ENCODE measurements around the gene SRSF11. TPM values are rescaled to one million over a fixed set of nuclear protein-coding genes. Genes with fewer than 3 reads are reported as not detected.
"Not testable (repeated sequence)": the region's sequence is repeated elsewhere in the genome, so short reads cannot be mapped to it uniquely, and the experiment has no call there.

Gene SRSF11
- total RNA-seq: 100 to 1,000 TPM; 172 to 173 TPM

DNA sequence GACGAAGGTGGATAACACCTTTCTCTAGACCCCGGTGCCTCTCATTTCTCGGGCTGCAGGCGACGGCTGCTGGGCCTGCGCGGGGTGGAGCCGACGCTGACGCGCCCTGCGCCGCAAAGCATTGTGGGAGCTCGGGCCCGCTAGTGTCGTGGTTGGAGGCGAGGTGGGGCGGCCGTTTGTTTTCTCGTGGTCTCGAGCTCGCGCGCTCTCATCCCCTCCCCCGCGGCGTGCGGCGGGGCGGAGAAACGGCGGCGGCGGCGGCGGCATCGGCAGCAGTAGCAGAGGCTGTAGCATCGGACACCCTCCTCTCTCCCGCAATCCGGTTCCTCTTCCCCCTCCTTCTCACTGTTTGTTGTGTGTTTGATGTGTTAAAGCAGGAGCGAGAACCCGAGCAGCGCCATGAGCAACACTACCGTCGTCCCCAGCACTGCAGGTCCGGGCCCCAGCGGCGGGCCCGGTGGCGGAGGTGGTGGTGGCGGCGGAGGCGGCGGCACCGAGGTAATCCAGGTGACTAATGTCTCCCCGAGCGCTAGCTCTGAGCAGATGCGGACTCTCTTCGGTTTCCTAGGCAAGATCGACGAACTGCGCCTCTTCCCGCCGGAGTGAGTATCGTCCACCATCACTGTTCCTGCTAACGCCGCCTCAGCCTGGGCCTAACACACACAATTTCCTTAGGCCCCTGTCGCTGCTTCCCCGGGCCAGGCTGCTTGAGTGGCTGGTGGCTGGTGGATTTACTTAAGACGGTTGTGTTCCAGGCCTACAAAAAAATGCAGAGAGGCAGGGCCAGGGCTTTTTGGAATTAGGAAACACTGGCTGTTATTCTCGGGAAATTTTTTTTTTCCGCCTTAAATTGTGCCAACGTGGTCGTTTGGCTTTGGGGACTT lies at the start of gene SRSF11:
Gene SRSF11 (plus strand): TSS at position 143 of the 884 bp plus-strand sequence. CDS start 257 bp downstream, at position 400.
- H3K9me3 Mint-ChIP-seq: no peaks in the 10 kb centered on the region
- H3K36me3 Mint-ChIP-seq (ENCODE audit: low read depth): peaks cover 24% of the 10 kb centered on the region
- peak within 1 kb of the TSS; percentile 97 for H3K27ac Mint-ChIP-seq
- peaks cover 39% of the 10 kb centered on the region for H3K4me1 Mint-ChIP-seq (ENCODE audit: low read depth)
- CTCF ChIA-PET: interaction anchor here (0.6 to 1.1 kb wide), 6 partner anchors 22 to 829 kb away, joined by 3 to 6 read pairs (median 5); no protein-coding TSS in a partner anchor
- H3K27me3 Mint-ChIP-seq (ENCODE audit: low read depth): no peaks in the 10 kb centered on the region
- DNase-seq: peak; percentile 97
- intact Hi-C loops (cut with micrococcal nuclease): loop anchor here (1.0 kb wide), 6 partner anchors 11 to 860 kb away; partner anchors contain the start of genes ANKRD13C, LRRC40 and ZRANB2
- peak within 1 kb of the TSS; percentile 93 for H3K4me3 Mint-ChIP-seq

DNA sequence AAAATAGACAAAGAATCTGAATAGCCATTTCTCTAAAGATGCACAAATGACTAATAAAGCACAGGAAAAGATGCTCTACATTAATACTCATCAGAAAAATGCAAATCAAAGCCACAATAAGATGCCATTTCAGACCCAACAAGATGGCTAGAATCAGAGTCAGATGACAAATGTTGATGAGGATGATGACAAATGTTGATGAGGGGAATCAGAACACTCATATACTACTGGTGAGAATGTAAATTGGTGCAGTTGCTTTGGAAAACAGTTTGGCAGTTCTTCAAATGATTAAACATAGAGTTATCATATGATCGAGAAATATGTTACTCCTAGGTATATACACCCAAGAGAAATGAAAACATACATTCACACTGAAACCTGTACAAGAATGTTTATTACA lies 49.7 kb upstream of the SRSF11 start:
- Mint-ChIP-seq H3K27ac (no peak overlapping the region), H3K27me3 (ENCODE audit: low read depth) (no peaks in the 10 kb centered on the region), H3K9me3 (no peaks in the 10 kb centered on the region), H3K36me3 (ENCODE audit: low read depth) (peaks cover 10% of the 10 kb centered on the region), H3K4me3 (no peak overlapping the region), H3K4me1 (ENCODE audit: low read depth) (no peaks in the 10 kb centered on the region)
- CTCF ChIA-PET: no interaction called here
- intact Hi-C loops (cut with micrococcal nuclease): no loop called here
- DNase-seq: no peak

- DNase-seq; H3K36me3 Mint-ChIP-seq (ENCODE audit: low read depth); H3K4me3 Mint-ChIP-seq; H3K27ac Mint-ChIP-seq; H3K27me3 Mint-ChIP-seq (ENCODE audit: low read depth); CTCF ChIA-PET; H3K9me3 Mint-ChIP-seq; intact Hi-C loops (cut with micrococcal nuclease): not testable (repeated sequence)
- H3K4me1 Mint-ChIP-seq (ENCODE audit: low read depth): peaks cover 11% of the 10 kb centered on the region
Observed at GRCh38 chr1:70185181-70185580, 36.0 kb upstream of the SRSF11 start.

- CTCF ChIA-PET: no interaction called here
- Mint-ChIP-seq H3K36me3 (ENCODE audit: low read depth) (peaks cover 16% of the 10 kb centered on the region), H3K27me3 (ENCODE audit: low read depth) (no peaks in the 10 kb centered on the region), H3K4me1 (ENCODE audit: low read depth) (peaks cover 13% of the 10 kb centered on the region), H3K4me3 (no peak overlapping the region), H3K9me3 (peaks cover 3% of the 10 kb centered on the region), H3K27ac (no peak overlapping the region)
- no peak for DNase-seq
- intact Hi-C loops (cut with micrococcal nuclease): no loop called here
Observed at GRCh38 chr1:70188522-70188921, 32.7 kb upstream of the SRSF11 start.

- peaks cover 3% of the 10 kb centered on the region for H3K9me3 Mint-ChIP-seq
- CTCF ChIA-PET: interaction anchor here (0.8 kb wide), 1 partner anchor 22 kb away, joined by 3 read pairs; no protein-coding TSS in a partner anchor
- peaks cover 13% of the 10 kb centered on the region for H3K4me1 Mint-ChIP-seq (ENCODE audit: low read depth)
Observed at GRCh38 chr1:70190180-70190579, 31.0 kb upstream of the SRSF11 start.

GRCh38 chr1:70192446-70192845 lies 28.7 kb upstream of the SRSF11 start:
- H3K36me3 Mint-ChIP-seq (ENCODE audit: low read depth); intact Hi-C loops (cut with micrococcal nuclease); CTCF ChIA-PET; DNase-seq; H3K4me3 Mint-ChIP-seq; H3K27ac Mint-ChIP-seq; H3K9me3 Mint-ChIP-seq; H3K27me3 Mint-ChIP-seq (ENCODE audit: low read depth): not testable (repeated sequence)
- H3K4me1 Mint-ChIP-seq (ENCODE audit: low read depth): peaks cover 17% of the 10 kb centered on the region

More at GRCh38 chr1:70190180-70190579, 31.0 kb upstream of the SRSF11 start:
- Mint-ChIP-seq H3K36me3 (ENCODE audit: low read depth) (peaks cover 13% of the 10 kb centered on the region), H3K27ac (no peak overlapping the region), H3K27me3 (ENCODE audit: low read depth) (no peaks in the 10 kb centered on the region), H3K4me3 (no peak overlapping the region)
- no peak for DNase-seq
- intact Hi-C loops (cut with micrococcal nuclease): no loop called here

GRCh38 chr1:70194601-70195000 lies 26.6 kb upstream of the SRSF11 start:
- no peak for DNase-seq
- CTCF ChIA-PET: no interaction called here
- Mint-ChIP-seq H3K9me3 (peaks cover 3% of the 10 kb centered on the region), H3K27me3 (ENCODE audit: low read depth) (no peaks in the 10 kb centered on the region), H3K4me3 (no peak overlapping the region), H3K4me1 (ENCODE audit: low read depth) (peaks cover 17% of the 10 kb centered on the region), H3K36me3 (ENCODE audit: low read depth) (peaks cover 11% of the 10 kb centered on the region), H3K27ac (no peak overlapping the region)
- intact Hi-C loops (cut with micrococcal nuclease): no loop called here

DNA sequence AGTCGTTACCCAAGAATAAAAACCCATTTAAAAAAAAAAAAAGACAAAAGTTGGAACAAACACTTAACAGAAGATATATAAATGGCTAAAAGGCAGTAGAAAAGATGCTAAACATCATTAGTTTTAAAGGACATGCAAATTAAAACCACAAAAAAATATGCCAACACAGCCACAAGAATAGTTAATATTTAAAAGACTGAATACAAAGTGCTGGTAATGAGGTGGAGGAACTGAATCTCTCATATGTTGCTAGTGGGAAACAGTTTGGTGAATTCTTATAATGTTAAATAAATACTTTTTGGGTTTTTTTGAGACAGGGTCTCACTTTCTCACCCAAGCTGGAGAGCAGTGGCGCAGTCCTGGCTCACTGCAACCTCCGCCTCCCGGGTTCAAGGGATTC lies 25.8 kb upstream of the SRSF11 start:
- Mint-ChIP-seq H3K27me3 (ENCODE audit: low read depth) (no peaks in the 10 kb centered on the region), H3K36me3 (ENCODE audit: low read depth) (peaks cover 11% of the 10 kb centered on the region), H3K4me1 (ENCODE audit: low read depth) (peaks cover 11% of the 10 kb centered on the region), H3K4me3 (no peak overlapping the region), H3K27ac (no peak overlapping the region), H3K9me3 (peaks cover 3% of the 10 kb centered on the region)
- intact Hi-C loops (cut with micrococcal nuclease): no loop called here
- DNase-seq: no peak
- CTCF ChIA-PET: no interaction called here

DNA sequence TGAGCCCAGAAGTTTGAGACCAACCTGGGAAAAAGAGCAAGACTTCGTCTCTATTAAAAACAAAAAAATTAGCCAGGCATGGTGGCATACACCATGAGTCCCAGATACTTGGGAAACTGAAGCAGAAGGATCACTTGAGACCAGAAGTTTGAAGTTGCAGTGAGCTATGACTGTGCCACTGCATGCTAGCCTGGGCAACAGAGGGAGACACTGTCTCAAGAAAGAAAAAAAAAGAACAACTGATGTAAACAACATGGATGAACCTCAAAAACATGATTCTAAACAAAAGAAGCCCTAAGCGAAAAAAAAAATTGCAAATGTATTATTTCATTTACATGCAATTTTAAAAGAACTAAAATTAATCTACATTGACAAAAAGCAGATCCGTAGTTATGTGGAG lies 24.8 kb upstream of the SRSF11 start:
- H3K36me3 Mint-ChIP-seq (ENCODE audit: low read depth): peaks cover 13% of the 10 kb centered on the region
- peaks cover 3% of the 10 kb centered on the region for H3K9me3 Mint-ChIP-seq
- H3K27me3 Mint-ChIP-seq (ENCODE audit: low read depth): no peaks in the 10 kb centered on the region
- H3K4me1 Mint-ChIP-seq (ENCODE audit: low read depth): peaks cover 10% of the 10 kb centered on the region
- intact Hi-C loops (cut with micrococcal nuclease): no loop called here
- H3K4me3 Mint-ChIP-seq: no peak overlapping the region
- CTCF ChIA-PET: no interaction called here
- no peak overlapping the region for H3K27ac Mint-ChIP-seq
- DNase-seq: no peak

DNA sequence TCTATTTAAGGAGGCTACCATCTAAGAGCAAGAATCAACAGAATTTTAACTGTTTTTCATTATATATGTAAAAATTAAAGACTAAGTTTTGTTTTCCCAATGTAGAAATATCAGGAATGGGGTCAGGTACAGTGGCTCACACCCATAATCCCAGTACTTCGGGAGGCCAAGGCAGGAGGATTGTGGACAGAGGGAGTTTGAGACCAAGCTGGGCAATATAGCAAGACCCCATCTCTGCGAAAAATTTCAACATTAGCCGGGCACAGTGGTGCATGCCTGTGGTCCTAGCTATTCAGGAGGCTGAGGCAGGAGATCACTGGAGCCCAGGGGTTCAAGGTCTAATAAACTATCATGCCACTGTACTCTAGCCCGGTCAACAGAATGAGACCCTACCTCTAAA lies 21.1 kb upstream of the SRSF11 start:
- DNase-seq: no peak
- intact Hi-C loops (cut with micrococcal nuclease): no loop called here
- no peaks in the 10 kb centered on the region for H3K27me3 Mint-ChIP-seq (ENCODE audit: low read depth)
- no peaks in the 10 kb centered on the region for H3K9me3 Mint-ChIP-seq
- no peak overlapping the region for H3K27ac Mint-ChIP-seq
- no peak overlapping the region for H3K4me3 Mint-ChIP-seq
- CTCF ChIA-PET: no interaction called here
- H3K36me3 Mint-ChIP-seq (ENCODE audit: low read depth): peaks cover 7% of the 10 kb centered on the region
- H3K4me1 Mint-ChIP-seq (ENCODE audit: low read depth): peaks cover 32% of the 10 kb centered on the region

DNA sequence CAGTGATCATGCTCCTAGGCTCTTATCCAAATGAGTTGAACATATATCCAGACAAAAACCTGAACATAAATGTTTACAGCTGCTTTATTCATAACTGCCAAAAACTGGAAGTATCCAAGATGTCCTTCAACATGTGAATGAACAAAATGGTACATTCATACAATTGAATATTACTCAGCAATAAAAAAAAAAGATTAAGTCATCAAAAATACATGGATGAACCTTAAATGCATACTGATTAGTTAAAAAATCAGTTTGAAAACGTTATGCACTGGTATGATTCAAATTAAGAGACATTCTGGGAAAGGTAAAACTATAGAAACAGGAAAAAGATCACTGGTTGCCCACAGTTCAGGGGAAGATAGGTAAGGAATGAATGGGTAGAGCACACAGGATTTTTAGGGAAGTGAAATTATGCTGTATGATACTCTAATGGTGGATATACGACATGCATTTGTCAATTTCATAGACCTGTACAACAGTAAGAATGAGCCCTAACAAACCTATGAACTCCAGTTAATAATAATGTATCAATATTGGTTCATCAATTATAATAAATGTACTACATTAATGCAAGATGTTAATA lies 18.9 kb upstream of the SRSF11 start:
- no peak overlapping the region for H3K27ac Mint-ChIP-seq
- CTCF ChIA-PET: no interaction called here
- no peaks in the 10 kb centered on the region for H3K9me3 Mint-ChIP-seq
- H3K4me3 Mint-ChIP-seq: no peak overlapping the region
- no peak for DNase-seq
- H3K4me1 Mint-ChIP-seq (ENCODE audit: low read depth): peaks cover 33% of the 10 kb centered on the region
- no peaks in the 10 kb centered on the region for H3K27me3 Mint-ChIP-seq (ENCODE audit: low read depth)
- intact Hi-C loops (cut with micrococcal nuclease): no loop called here
- H3K36me3 Mint-ChIP-seq (ENCODE audit: low read depth): peaks cover 9% of the 10 kb centered on the region

DNA sequence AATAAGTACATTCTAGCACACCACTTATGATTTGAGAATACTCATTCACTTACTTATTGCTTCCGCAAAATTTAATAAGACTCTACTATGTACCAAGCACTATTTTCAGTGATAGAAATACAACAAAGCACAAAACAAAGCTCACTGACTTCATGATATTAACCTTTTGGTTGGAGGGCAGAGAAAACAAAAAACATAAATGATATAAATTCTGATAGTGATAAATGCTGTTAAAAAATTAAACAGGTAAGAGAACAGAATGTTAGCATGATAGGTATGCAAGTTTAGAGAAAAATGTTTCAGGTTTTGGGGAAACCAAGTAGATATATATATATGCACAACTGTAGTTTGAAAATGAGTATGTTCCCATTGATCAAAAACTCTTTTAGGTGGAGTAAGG lies 17.0 kb upstream of the SRSF11 start:
- peaks cover 15% of the 10 kb centered on the region for H3K36me3 Mint-ChIP-seq (ENCODE audit: low read depth)
- no peaks in the 10 kb centered on the region for H3K27me3 Mint-ChIP-seq (ENCODE audit: low read depth)
- DNase-seq: no peak
- intact Hi-C loops (cut with micrococcal nuclease): no loop called here
- H3K27ac Mint-ChIP-seq: no peak overlapping the region
- H3K4me3 Mint-ChIP-seq: peak overlapping the region; percentile 96
- H3K4me1 Mint-ChIP-seq (ENCODE audit: low read depth): peaks cover 48% of the 10 kb centered on the region
- H3K9me3 Mint-ChIP-seq: no peaks in the 10 kb centered on the region
- CTCF ChIA-PET: no interaction called here

DNA sequence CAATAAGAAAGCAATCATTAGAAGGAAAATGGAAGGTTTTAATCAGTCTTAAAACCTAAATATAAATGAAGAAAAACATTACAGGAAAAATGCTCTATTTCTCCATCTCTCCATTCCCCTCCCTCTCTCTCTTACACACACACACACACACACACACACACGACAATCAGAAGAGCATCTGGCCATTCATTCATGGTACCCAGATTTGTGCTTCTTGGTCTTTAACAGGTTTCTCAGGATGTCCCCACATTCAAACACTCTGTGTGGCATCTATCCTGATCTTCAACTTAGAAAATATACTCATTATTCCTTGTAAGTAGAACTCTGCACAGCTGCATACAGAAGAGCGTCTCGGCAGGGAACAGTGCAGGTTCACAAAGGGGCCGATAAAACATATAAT lies 16.6 kb upstream of the SRSF11 start:
- Mint-ChIP-seq H3K36me3 (ENCODE audit: low read depth) (peaks cover 12% of the 10 kb centered on the region), H3K9me3 (no peaks in the 10 kb centered on the region), H3K27me3 (ENCODE audit: low read depth) (no peaks in the 10 kb centered on the region), H3K4me1 (ENCODE audit: low read depth) (peaks cover 52% of the 10 kb centered on the region), H3K4me3 (peak overlapping the region; percentile 96), H3K27ac (peak overlapping the region; percentile 95)
- DNase-seq: no peak
- CTCF ChIA-PET: no interaction called here
- intact Hi-C loops (cut with micrococcal nuclease): no loop called here

All from activated naive CD4-positive, alpha-beta T cell treated with anti-CD3 and anti-CD28 coated beads for 36 hours (primary cell).